IPS DF 4.7 (cell line): ENCODE data around the gene RHOC.

Experiments
- DNase-seq: peaks from one replicate; pipeline ENCODE4 v3.0.0-alpha.2; 2013; ENCODE audit warnings: low spot score; ENCODE audit errors: extremely low read depth

RHOC gene

GRCh38 chr1:112678605-112679004, 28.3 kb downstream of the RHOC start:
- no peak for DNase-seq

- DNase-seq = no peak
These were observed 29.4 kb downstream of the RHOC start for GRCh38 chr1:112677501-112677900.

DNA sequence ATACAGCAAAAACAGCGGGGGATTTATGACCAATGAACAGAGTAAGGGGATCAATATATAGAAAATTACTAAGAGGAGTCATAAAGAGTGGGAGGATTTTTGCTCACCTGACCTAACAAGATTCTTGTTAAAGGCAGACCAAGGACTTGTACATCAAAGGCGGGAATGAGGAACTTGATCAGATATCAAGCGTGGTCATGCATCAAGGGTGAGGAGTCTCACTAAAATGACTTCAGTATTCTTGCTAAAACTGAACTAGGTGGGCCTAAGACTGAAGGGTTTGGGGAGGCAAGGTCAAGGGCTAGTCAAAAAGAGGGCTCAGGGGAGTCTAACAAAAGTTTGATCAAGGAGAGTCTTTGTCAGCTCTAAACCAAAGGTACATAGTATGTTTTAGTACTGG, 30.4 kb downstream of the RHOC start:
- no peak for DNase-seq

- no peak for DNase-seq
These were observed 31.1 kb downstream of the RHOC start for GRCh38 chr1:112675728-112676381.

DNA sequence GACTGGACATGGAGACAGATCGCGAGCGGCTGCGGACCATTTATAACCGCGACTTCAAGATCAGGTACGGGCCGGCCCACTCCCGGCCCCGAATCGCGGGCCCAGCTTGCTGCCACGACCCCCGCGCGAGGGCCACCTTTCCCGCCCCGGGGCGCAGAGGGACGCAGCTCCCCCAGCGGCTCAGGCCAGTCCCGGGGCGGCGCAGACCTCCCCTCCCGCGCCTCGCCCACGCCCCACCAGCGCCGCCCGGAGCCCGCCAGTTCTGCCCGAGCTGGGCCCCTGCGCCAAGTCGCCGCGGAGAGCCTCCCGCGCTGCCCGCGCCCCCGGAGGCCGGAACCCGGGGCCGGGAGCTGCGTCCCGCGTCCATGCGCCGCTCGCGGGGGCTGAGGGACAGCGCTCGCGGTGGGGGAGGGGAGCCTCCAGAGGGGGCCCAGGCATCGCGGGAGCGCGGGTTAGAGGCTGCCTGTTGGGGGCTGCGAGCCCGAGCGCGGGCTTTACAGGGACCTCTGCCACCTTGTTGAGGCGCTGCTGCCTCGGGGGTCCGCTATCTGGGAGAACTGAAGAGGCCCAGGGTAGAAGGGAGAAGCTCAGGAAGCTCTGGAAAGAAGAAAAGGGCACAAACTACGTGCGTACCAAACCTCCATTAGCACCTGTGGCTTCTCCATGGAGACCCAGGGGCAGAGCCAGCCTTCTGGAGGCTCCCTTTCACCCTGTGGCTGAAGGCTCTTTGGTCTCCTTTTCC, 31.8 kb downstream of the RHOC start:
- DNase-seq = no peak

DNA sequence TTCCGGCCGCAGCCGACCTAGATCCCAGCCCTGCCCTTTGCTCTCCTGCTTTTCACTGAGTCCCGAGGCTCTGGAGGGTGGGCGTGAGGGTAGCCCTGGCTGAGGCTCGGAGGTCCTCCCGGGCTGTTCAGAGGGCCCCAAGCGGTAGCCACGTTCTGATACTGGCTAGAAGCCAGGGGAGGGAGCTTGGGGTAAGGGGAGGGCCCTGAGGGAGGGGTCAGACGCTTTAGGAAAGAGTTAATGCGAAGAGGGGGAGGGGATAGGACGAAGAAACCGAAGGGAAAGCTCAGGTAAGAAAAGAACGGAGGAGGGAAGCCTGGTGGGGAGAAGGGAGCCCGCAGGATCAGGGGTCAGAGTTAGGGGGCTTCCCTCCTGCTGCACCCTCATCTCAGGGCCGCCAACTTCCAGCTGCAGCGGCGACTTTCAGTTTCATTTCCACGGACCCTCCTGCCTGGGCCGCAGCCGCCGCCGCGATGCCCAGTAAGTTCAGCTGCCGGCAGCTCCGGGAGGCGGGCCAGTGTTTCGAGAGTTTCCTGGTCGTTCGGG, 32.4 kb downstream of the RHOC start, which contains the start of gene MOV10:
Gene MOV10, plus strand, starts transcription at position 220 of the 546 bp plus-strand sequence. Its CDS starts 254 bp downstream, at position 474.
- no peak for DNase-seq

- no peak for DNase-seq
These were observed 33.1 kb downstream of the RHOC start for GRCh38 chr1:112673592-112674439.

- DNase-seq = no peak
These were observed 34.1 kb downstream of the RHOC start for GRCh38 chr1:112672842-112673241.

DNA sequence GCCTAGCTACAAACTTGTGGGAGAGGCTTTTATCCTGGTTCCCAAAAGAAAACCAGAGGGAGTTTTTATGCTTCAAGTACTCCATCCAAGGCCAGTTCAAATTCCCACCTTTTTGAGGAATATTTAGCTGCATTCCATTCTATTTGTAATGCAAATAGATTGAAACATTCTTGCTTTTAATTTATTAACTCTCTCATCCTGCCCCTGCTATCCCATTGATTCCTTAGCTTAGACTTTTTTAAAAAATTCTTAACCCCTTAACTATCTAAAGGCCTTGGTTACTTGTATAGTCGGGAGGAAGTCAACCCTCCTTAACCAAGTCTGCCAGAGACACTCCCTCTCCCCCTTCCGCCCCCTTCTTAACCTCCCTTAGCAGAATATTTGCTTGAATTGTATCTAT, 34.9 kb downstream of the RHOC start:
- DNase-seq = no peak

DNA sequence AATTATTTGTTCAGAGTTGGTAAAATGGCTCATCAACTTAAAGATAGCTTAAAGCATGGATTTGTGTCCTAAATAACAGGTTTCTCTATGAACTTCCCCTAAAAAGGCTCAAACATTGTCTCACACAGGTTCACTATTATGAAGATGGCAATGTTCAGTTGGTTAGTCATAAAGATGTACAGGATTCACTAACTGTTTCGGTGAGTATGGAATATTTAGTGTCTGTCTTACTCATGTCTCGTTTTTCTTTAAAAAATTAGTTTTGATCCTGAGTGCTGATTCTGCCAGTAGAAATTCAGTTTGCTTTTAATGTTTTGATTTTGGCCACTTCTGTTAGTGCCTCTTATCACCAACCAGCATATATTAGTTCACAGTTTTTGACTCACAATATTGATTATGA, 40.0 kb downstream of the RHOC start:
- no peak for DNase-seq

GRCh38 chr1:112665857-112666256, 41.1 kb downstream of the RHOC start:
- no peak for DNase-seq

- no peak for DNase-seq
These were observed 55.7 kb downstream of the RHOC start for GRCh38 chr1:112651205-112651604.
